H1 (cell line): ENCODE data around the gene GRID2. TPM values are rescaled to one million over a fixed set of nuclear protein-coding genes. Genes with fewer than 3 reads are reported as not detected.

Experiments used
- BCL11A ChIP-seq, 2 experiments: IDR thresholded peaks; one replicate each; pipeline ENCODE4 v1.6.1; 2011; ENCODE audit warnings: low read depth in 2 of 2, low read length in 2 of 2, mild to moderate bottlenecking in 2 of 2
- CHD7 ChIP-seq: fragments of 300-600 bp; sonication (generic); IDR thresholded peaks from 2 replicates; pipeline ENCODE4 v1.7.1; 2012; ENCODE audit warnings: low read length, moderate library complexity, mild to moderate bottlenecking, inconsistent platforms; ENCODE audit not compliant: insufficient replicate concordance
- KDM1A ChIP-seq: fragments of 200-600, 300-600 bp; sonication (generic); IDR thresholded peaks from 2 replicates; pipeline ENCODE4 v1.7.1; 2016; ENCODE audit warnings: mild to moderate bottlenecking, low read length, borderline replicate concordance
- KDM4A ChIP-seq: IDR thresholded peaks from one replicate; pipeline ENCODE4 v1.7.1; 2012; ENCODE audit warnings: low read depth, mild to moderate bottlenecking, moderate library complexity, low read length, inconsistent platforms; ENCODE audit not compliant: severe bottlenecking
- polyA plus RNA-seq, 7 experiments: library from polyadenylated mRNA; depleted of rRNA in 3 of 7; stranded (reverse) in 5 of 7; unstranded in 2 of 7; fragments of >200 nt in 5 of 7; fragments of 200-250 nt in 2 of 7; gene quantifications; 1 replicate in 5 of 7; 2 replicates in 1 of 7; 4 replicates in 1 of 7; pipeline versions ENCODE4 v1.2.1 to v1.2.3, GENCODE V29; 2011 to 2013; ENCODE audit warnings: missing spikeins in 2 of 7, mixed read lengths in 2 of 7
- total RNA-seq: library from RNA; stranded (reverse); fragmentation: NEBNext Ultra II Directional; extraction: Animal tissue kit (Norgen Biotek cat#: 25700); gene quantifications from 2 replicates; pipeline ENCODE4 v1.2.1, GENCODE V29; 2021

GRID2 gene
- total and polyA plus RNA-seq, 2 of the 8 experiments (the other 6 are each of a cell fraction or from before 2014, with no cell fraction given), result 31.1 to 81.9 TPM

- TF ChIP-seq CHD7 (no peak), BCL11A (IDR thresholded peaks at IDR 0.05; ENCODE audit: low read depth in 2 of 2, low read length in 2 of 2) (no peak), KDM4A (no peak), KDM1A (no peak)
- TF ChIP-seq, all 59 proteins: peak for 0
These were observed 1383.5 kb downstream of the GRID2 start (continued) for GRCh38 chr4:93687304-93687703.
